ENCODE data around the gene SEPTIN1. TPM values are rescaled to one million over a fixed set of nuclear protein-coding genes. Genes with fewer than 3 reads are reported as not detected.
A peak's percentile ranks its signal among the peaks of the same experiment; 100 is the strongest.

The SEPTIN1 gene
- total RNA-seq, 1 experiment from 2014 or later = 1.4 TPM

GRCh38 chr16:30401768-30402425, 19.5 kb upstream of the SEPTIN1 start:
- no peaks in the 10 kb centered on the region for H3K9me3 ChIP-seq (ENCODE audit: control insufficient read depth, low read depth, low read length)
- no peak overlapping the region for H2AFZ ChIP-seq (ENCODE audit: low read length)
- H3K14ac ChIP-seq (ENCODE audit: insufficient read depth, low read length) = no peak overlapping the region
- H3K9ac ChIP-seq (ENCODE audit: extremely low read depth, insufficient read length, low read length) = no peak overlapping the region
- H3K4me1 Mint-ChIP-seq = peaks cover 27 to 28% of the 10 kb centered on the region in 2 experiments
- H2BK20ac ChIP-seq (ENCODE audit: low read depth, low read length, poor library complexity, severe bottlenecking) = no peak overlapping the region
- H3K18ac ChIP-seq (ENCODE audit: insufficient read length, low read depth, low read length) = no peak overlapping the region
- H3K27ac ChIP-seq (ENCODE audit: insufficient read length, low read depth, low read length) = no peak overlapping the region
- H3K23me2 ChIP-seq (ENCODE audit: insufficient read length, low read depth, low read length, poor library complexity, severe bottlenecking) = peaks cover 10% of the 10 kb centered on the region
- no peak overlapping the region for H2BK15ac ChIP-seq (ENCODE audit: low read depth, low read length)
- no CpG with 5 or more reads among the region's 8 CpGs for WGBS (ENCODE audit: extremely low coverage, insufficient read length, low lambda C conversion rate)
- H2BK5ac ChIP-seq (ENCODE audit: insufficient read length, low read length) = no peak overlapping the region
- H2AK5ac ChIP-seq (ENCODE audit: insufficient read length, low read length) = no peak overlapping the region
- no peak overlapping the region for H3K4me2 ChIP-seq (ENCODE audit: insufficient read depth, insufficient read length, low read length)
- H4K5ac ChIP-seq (ENCODE audit: insufficient read length, low read depth, low read length) = no peak overlapping the region
- H3K23ac ChIP-seq (ENCODE audit: insufficient read length, low read depth, low read length) = no peak overlapping the region
- no peak overlapping the region for H2BK12ac ChIP-seq (ENCODE audit: insufficient read length, low read depth, low read length)
- no peaks in the 10 kb centered on the region for H4K20me1 ChIP-seq (ENCODE audit: control insufficient read depth, insufficient read depth, insufficient read length)
- no peaks in the 10 kb centered on the region for H3K79me2 ChIP-seq (ENCODE audit: insufficient read depth, low read length)
- H3K4me3 Mint-ChIP-seq = peak overlapping the region; percentile 4 to 67; a peak in 4 of 5 replicates
- peak overlapping the region in 1 of 3 experiments; percentile 25; a peak in 3 of 7 replicates for H3K27ac Mint-ChIP-seq
- no peak overlapping the region for H4K8ac ChIP-seq (replicated peaks; ENCODE audit: insufficient read length, low read depth, low read length)
- TF ChIP-seq, protein P1, sequence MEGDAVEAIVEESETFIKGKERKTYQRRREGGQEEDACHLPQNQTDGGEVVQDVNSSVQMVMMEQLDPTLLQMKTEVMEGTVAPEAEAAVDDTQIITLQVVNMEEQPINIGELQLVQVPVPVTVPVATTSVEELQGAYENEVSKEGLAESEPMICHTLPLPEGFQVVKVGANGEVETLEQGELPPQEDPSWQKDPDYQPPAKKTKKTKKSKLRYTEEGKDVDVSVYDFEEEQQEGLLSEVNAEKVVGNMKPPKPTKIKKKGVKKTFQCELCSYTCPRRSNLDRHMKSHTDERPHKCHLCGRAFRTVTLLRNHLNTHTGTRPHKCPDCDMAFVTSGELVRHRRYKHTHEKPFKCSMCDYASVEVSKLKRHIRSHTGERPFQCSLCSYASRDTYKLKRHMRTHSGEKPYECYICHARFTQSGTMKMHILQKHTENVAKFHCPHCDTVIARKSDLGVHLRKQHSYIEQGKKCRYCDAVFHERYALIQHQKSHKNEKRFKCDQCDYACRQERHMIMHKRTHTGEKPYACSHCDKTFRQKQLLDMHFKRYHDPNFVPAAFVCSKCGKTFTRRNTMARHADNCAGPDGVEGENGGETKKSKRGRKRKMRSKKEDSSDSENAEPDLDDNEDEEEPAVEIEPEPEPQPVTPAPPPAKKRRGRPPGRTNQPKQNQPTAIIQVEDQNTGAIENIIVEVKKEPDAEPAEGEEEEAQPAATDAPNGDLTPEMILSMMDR (conservative IDR thresholded peaks at IDR 0.05) = no peak
- no peak overlapping the region for H2BK120ac ChIP-seq (ENCODE audit: low read depth, low read length, poor library complexity, severe bottlenecking)
- H3K56ac ChIP-seq (ENCODE audit: insufficient read length, low read depth, low read length) = no peak overlapping the region
- H3K9me3 Mint-ChIP-seq = no peaks in the 10 kb centered on the region
- H3K27me3 Mint-ChIP-seq (ENCODE audit: low read depth) = peaks cover 2% of the 10 kb centered on the region
- peaks cover 8 to 26% (median 18%) of the 10 kb centered on the region in 3 experiments; a peak in 6 of 7 replicates for H3K36me3 Mint-ChIP-seq (ENCODE audit: insufficient read depth in 1 of 3, low read depth in 3 of 3)
- H3K79me1 ChIP-seq (ENCODE audit: insufficient read depth, low read depth, low read length, poor library complexity, severe bottlenecking) = no peaks in the 10 kb centered on the region
- H3K27me3 ChIP-seq (ENCODE audit: insufficient read depth, low read length) = no peaks in the 10 kb centered on the region
- H4K91ac ChIP-seq (ENCODE audit: insufficient read length, low read depth, low read length) = no peak overlapping the region
- H3K4ac ChIP-seq (ENCODE audit: low read depth, low read length) = no peak overlapping the region
- no peaks in the 10 kb centered on the region; the same call in 1 of the 2 replicates for H3K4me1 ChIP-seq (ENCODE audit: insufficient read depth, low read length)
- no peak for DNase-seq
- no peak overlapping the region for H3T11ph ChIP-seq (ENCODE audit: low read length)
